Gastrocnemius medialis (tissue), 4 donors: Measurements from ENCODE around the gene EYS. TPM values are rescaled to one million over a fixed set of nuclear protein-coding genes. Genes with fewer than 3 reads are reported as not detected.

Experiments used
- ATAC-seq, 2 donors: fragments of 150-250 bp; one replicate each; pipeline ENCODE4 v1.9.1; 2016
- DNase-seq, 2 donors: peaks; one replicate each; pipeline ENCODE4 v3.0.0-alpha.2; 2019
- H3K27ac ChIP-seq, 4 donors: fragments of 200-600 bp; sonication (generic); 1 replicate in 1 of 4; 2 replicates in 3 of 4; pipeline ENCODE4 v1.5.1; 2016 to 2018; ENCODE audit warnings: mild to moderate bottlenecking in 2 of 4, moderate library complexity in 1 of 4
- H3K27me3 ChIP-seq, 3 donors: fragments of 200-600 bp; sonication (generic) in 2 of 3; 1 replicate in 1 of 3; 2 replicates in 2 of 3; pipeline versions ENCODE4 v1.5.1 to v1.6.0; 2016 to 2019; ENCODE audit warnings: mild to moderate bottlenecking in 1 of 3, moderate library complexity in 1 of 3
- H3K36me3 ChIP-seq, 2 donors: fragments of 200-600 bp; sonication (generic) in 1 of 2; one replicate each; pipeline ENCODE4 v1.5.1; 2017 to 2018
- H3K4me1 ChIP-seq, 2 donors: fragments of 200-600 bp; sonication (generic) in 1 of 2; one replicate each; pipeline ENCODE4 v1.5.1; 2016 to 2017; ENCODE audit warnings: mild to moderate bottlenecking in 2 of 2
- H3K4me3 ChIP-seq, 4 donors: fragments of 200-600 bp; sonication (generic) in 3 of 4; 1 replicate in 1 of 4; 2 replicates in 3 of 4; pipeline ENCODE4 v1.5.1; 2016 to 2019; ENCODE audit warnings: mild to moderate bottlenecking in 2 of 4
- H3K9me3 ChIP-seq, 3 donors: fragments of 200-600 bp; sonication (generic) in 2 of 3; 1 replicate in 1 of 3; 2 replicates in 2 of 3; pipeline ENCODE4 v1.5.1; 2016 to 2019
- POLR2A ChIP-seq, 2 donors: fragments of 450-650 bp; IDR thresholded peaks; one replicate each; pipeline ENCODE4 v1.6.1; 2017; ENCODE audit warnings: antibody characterized with exemption in 2 of 2, mild to moderate bottlenecking in 2 of 2, moderate library complexity in 2 of 2
- in situ Hi-C, 4 donors: fragments of 200-750 bp; cut with MboI; loops; one replicate each; pipeline versions ENCODE4 v1.15.0 to v1.8.0; 2017; ENCODE audit warnings: low sequenced_read_pairs in 4 of 4
- intact Hi-C: fragments of 100-400 bp; cut with DNase I; formaldehyde crosslinking; loops from one replicate; pipeline ENCODE4 v1.15.1; 2023; ENCODE audit warnings: low total_unique reads
- total RNA-seq, 4 donors: library from RNA; depleted of rRNA; stranded (reverse); fragments of >200 nt; gene quantifications; one replicate each; pipeline versions ENCODE4 v1.1.0 to v1.2.3, GENCODE V29; 2016
- TF ChIP-seq, protein P1 (sequence below), 5 experiments: fragments of 450-650 bp in 3 of 5; fragments of 200-600 bp in 2 of 5; sonication (generic) in 2 of 5; IDR thresholded peaks in 4 of 5; conservative IDR thresholded peaks in 1 of 5; 1 replicate in 4 of 5; 2 replicates in 1 of 5; pipeline ENCODE4 v1.5.1; 2016 to 2019; ENCODE audit warnings: antibody characterized with exemption in 5 of 5, mild to moderate bottlenecking in 3 of 5, moderate library complexity in 3 of 5

The EYS gene
- total RNA-seq, 4 donors from 2014 or later: 0.20 TPM; not detected in 3

DNA sequence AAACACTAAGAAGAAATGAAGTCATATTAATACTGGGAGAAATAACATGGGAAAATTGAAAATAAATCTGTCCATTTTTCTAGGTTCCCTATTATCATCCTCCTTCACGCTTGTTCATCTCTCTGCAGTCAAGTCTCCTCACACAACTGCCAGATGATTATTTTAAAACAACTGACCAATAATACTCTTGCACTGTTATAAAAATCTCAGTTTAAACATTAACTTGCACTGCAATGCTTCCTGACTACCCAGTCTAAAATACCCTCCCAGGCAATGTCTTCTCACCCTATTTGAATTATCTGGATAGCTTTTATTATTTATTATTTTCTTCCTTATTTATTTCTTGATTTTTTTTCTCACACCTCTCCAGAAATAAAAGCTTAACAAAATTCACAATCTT is 5.7 kb downstream of the EYS start:
- no peaks in the 10 kb centered on the region for H3K36me3 ChIP-seq
- no peaks in the 10 kb centered on the region for H3K27me3 ChIP-seq
- no peak for TF ChIP-seq POLR2A (IDR thresholded peaks at IDR 0.05)
- TF ChIP-seq, protein P1, sequence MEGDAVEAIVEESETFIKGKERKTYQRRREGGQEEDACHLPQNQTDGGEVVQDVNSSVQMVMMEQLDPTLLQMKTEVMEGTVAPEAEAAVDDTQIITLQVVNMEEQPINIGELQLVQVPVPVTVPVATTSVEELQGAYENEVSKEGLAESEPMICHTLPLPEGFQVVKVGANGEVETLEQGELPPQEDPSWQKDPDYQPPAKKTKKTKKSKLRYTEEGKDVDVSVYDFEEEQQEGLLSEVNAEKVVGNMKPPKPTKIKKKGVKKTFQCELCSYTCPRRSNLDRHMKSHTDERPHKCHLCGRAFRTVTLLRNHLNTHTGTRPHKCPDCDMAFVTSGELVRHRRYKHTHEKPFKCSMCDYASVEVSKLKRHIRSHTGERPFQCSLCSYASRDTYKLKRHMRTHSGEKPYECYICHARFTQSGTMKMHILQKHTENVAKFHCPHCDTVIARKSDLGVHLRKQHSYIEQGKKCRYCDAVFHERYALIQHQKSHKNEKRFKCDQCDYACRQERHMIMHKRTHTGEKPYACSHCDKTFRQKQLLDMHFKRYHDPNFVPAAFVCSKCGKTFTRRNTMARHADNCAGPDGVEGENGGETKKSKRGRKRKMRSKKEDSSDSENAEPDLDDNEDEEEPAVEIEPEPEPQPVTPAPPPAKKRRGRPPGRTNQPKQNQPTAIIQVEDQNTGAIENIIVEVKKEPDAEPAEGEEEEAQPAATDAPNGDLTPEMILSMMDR (IDR thresholded peaks at IDR 0.05 in 4 of 5, conservative IDR thresholded peaks at IDR 0.05 in 1 of 5): no peak
- no peaks in the 10 kb centered on the region for H3K4me1 ChIP-seq
- H3K4me3 ChIP-seq: no peak overlapping the region
- no peaks in the 10 kb centered on the region for H3K9me3 ChIP-seq
- DNase-seq (no peak), ATAC-seq (no peak)
- H3K27ac ChIP-seq: no peak overlapping the region
- in situ Hi-C loops (no loop called here), intact Hi-C loops (no loop called here)

DNA sequence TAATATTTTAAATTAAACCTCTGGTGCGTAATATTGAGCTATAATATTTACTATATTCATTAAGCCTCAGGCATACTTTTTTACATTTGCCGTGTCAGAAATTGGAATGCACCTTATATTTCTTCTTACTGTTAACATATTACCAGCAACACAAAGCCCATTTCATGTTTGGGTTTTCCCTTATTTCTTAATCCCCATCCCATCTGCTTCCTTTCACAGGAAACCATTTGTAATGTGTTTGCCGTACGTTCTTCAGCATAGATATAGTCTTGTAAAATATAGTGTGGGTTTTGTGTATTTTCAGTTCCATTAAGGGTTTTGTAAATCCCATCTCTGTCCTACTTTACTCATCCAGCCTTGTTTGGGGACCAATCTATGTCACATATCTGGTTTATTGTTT is 6.5 kb downstream of the EYS start:
- Histone ChIP-seq H3K9me3 (no peaks in the 10 kb centered on the region), H3K27ac (no peak overlapping the region), H3K4me3 (no peak overlapping the region), H3K27me3 (no peaks in the 10 kb centered on the region), H3K36me3 (no peaks in the 10 kb centered on the region), H3K4me1 (no peaks in the 10 kb centered on the region)
- intact Hi-C loops (no loop called here), in situ Hi-C loops (no loop called here)
- TF ChIP-seq, protein P1 (IDR thresholded peaks at IDR 0.05 in 4 of 5, conservative IDR thresholded peaks at IDR 0.05 in 1 of 5): no peak
- no peak for TF ChIP-seq POLR2A (IDR thresholded peaks at IDR 0.05)
- no peak for ATAC-seq
- no peak for DNase-seq

DNA sequence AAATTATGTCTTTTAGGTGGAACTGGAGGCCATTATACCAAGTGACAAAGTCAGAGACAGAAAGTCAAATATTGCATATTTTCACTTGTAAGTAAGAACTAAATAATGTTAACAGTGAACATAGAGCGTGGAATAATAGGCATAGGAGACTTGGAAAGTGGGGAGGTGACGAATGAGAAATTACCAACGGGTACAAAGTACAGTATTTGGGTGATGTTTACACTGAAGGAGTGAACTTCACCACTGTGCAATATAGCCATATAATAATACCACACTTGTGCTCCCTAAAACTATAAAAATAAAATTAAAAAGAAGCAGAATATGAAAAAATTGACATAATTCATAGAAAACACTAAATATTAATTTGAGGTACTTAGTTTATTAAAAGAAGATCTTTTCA is 14.9 kb downstream of the EYS start:
- H3K36me3 ChIP-seq: no peaks in the 10 kb centered on the region
- no peak overlapping the region for H3K4me3 ChIP-seq
- no peaks in the 10 kb centered on the region for H3K9me3 ChIP-seq
- DNase-seq: no peak
- H3K4me1 ChIP-seq: no peaks in the 10 kb centered on the region
- TF ChIP-seq, protein P1 (IDR thresholded peaks at IDR 0.05 in 4 of 5, conservative IDR thresholded peaks at IDR 0.05 in 1 of 5): no peak
- TF ChIP-seq POLR2A (IDR thresholded peaks at IDR 0.05): no peak
- no peaks in the 10 kb centered on the region for H3K27me3 ChIP-seq
- in situ Hi-C loops: no loop called here
- no peak overlapping the region for H3K27ac ChIP-seq
- ATAC-seq: no peak
- intact Hi-C loops: no loop called here

DNA sequence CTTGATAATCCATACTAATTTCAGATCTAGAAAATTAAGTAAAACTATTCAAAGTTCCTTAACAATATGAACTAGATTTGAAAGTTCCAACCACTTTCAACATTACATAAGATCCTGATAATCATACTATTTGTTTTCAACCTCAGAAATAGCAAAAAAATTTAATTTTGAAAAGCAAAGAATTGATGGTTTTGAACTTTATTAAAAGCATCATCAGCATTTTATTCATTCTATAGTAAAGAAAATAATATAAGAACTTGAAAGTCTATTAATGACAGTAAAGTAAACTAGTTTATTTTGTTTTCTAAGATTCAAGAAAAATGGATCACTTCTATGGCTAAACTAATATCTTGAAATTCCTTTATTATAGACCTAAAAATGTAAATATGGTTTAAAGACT is 26.8 kb downstream of the EYS start:
- Histone ChIP-seq H3K4me1 (no peaks in the 10 kb centered on the region), H3K9me3 (no peaks in the 10 kb centered on the region), H3K36me3 (no peaks in the 10 kb centered on the region), H3K4me3 (no peak overlapping the region), H3K27me3 (no peaks in the 10 kb centered on the region), H3K27ac (no peak overlapping the region)
- intact Hi-C loops (no loop called here), in situ Hi-C loops (no loop called here)
- DNase-seq (no peak), ATAC-seq (no peak)
- TF ChIP-seq POLR2A (IDR thresholded peaks at IDR 0.05): no peak
- TF ChIP-seq, protein P1 (IDR thresholded peaks at IDR 0.05 in 4 of 5, conservative IDR thresholded peaks at IDR 0.05 in 1 of 5): no peak

DNA sequence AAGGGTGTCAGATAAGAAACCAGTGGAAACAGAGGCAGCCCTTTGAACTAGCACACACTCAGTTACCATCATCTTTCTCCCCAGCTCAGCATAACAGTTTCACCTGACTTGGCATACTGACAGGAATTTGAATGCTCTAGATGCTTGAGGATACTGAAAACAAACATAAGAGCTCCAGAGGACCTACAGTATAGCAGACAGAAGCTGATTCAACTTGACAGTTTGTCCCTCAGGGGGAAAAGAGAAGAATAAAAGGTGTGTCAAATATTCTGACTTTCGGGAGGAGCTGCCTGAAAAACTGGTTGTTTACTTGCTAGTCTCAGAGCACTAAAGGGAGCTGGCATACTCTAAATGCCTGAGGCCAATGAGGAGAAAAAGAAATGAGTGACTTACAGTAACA is 35.1 kb downstream of the EYS start:
- DNase-seq (no peak), ATAC-seq (no peak)
- in situ Hi-C loops (no loop called here), intact Hi-C loops (no loop called here)
- Histone ChIP-seq H3K4me3 (no peak overlapping the region), H3K27ac (no peak overlapping the region), H3K9me3 (no peaks in the 10 kb centered on the region), H3K36me3 (no peaks in the 10 kb centered on the region), H3K27me3 (no peaks in the 10 kb centered on the region), H3K4me1 (no peaks in the 10 kb centered on the region)
- TF ChIP-seq POLR2A (IDR thresholded peaks at IDR 0.05): no peak
- TF ChIP-seq, protein P1 (IDR thresholded peaks at IDR 0.05 in 4 of 5, conservative IDR thresholded peaks at IDR 0.05 in 1 of 5): no peak
